ENCODE measurements around the gene PGPEP1. TPM values are rescaled to one million over a fixed set of nuclear protein-coding genes. Genes with fewer than 3 reads are reported as not detected.

The PGPEP1 gene
- total RNA-seq, 5 donors from 2014 or later (not counting 1 experiment from before 2014, with no cell fraction given) = 35.7 to 52.6 (median 45.1) TPM

DNA sequence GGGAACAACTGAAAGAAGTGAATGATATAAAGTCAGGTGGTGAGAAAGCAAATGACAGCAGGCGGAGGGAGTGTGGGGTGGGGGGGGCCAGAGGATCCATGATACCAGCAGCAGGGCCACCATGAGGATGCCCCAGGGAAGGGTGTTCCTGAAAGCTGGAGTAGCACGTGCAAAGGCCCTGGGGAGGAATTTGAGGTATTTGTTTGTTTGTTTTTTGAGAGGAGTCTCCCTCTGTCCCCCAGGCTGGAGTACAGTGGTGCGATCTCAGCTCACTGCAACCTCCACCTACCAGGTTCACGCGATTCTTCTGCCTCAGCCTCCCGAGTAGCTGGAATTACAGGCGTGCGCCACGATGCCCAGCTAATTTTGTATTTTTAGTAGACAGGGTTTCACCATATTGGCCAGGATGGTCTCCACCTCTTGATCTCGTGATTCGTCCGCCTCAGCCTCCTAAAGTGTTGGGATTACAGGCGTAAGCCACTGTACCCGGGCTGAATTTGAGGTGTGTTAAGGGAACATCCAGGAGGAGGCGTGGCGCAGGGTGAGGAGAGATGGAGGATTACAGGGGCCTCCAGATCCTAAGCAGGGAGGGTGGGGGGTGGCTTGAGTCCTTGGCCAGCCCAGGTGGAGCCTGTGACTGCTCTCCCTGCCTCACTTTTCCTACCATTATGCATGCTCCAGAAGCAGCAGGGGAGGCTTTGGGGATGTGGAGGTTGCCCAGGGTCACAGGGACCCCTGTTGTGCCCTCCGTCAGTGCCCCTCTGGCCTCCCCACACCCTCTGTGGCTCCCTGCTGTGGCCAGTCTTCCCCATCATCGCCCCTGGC lies 46.5 kb upstream of the PGPEP1 start:
- no peaks in the 10 kb centered on the region for H3K9me3 ChIP-seq
- H3K4me3 ChIP-seq (ENCODE audit: control insufficient read depth in 1 of 2, extremely low read depth in 1 of 2, low read length in 1 of 2) = peak overlapping the region in 1 of 2 donors; percentile 94
- ATAC-seq (replicated peaks in 1 of 4) (no peak), DNase-seq (peak in 1 of 35 experiments; percentile 11)
- POLR2A ChIA-PET = interaction anchor here (1.0 to 4.5 kb wide), 3 partner anchors 12 to 14 kb away, joined by 13 to 95 read pairs (median 28); partner anchors contain the start of gene JUND (in 2 of the 2)
- Mint-ChIP-seq H3K36me3 (no peaks in the 10 kb centered on the region), H3K27ac (peak overlapping the region; percentile 91 to 92), H3K27me3 (no peaks in the 10 kb centered on the region), H3K4me3 (peak overlapping the region; percentile 86 to 89 (median 89)), H3K9me3 (no peaks in the 10 kb centered on the region), H3K4me1 (peaks cover 49 to 69% (median 54%) of the 10 kb centered on the region in 3 donors)
- peaks cover 14 to 64% of the 10 kb centered on the region in 2 experiments for H3K4me1 ChIP-seq (ENCODE audit: control insufficient read depth in 1 of 2, extremely low read depth in 1 of 2, insufficient read depth in 2 of 2, low read length in 2 of 2)
- WGBS (ENCODE audit: insufficient coverage) = 75% methylated on average over 7 of the region's 18 CpGs
- H3K36me3 ChIP-seq (ENCODE audit: control insufficient read depth in 2 of 2, extremely low read depth in 1 of 2, insufficient read depth in 1 of 2, low read length in 1 of 2) = no peaks in the 10 kb centered on the region
- no peaks in the 10 kb centered on the region for H3K27me3 ChIP-seq (replicated peaks in 1 of 2; ENCODE audit: control insufficient read depth in 2 of 2, extremely low read depth in 1 of 2, insufficient read depth in 2 of 2, low read length in 1 of 2)
- CTCF ChIA-PET = interaction anchor here in 1 of 2 donors (0.9 to 2.4 kb wide), 2 partner anchors 11 to 12 kb away, joined by 3 to 15 read pairs; partner anchors contain the start of gene JUND
- H3K27ac ChIP-seq (ENCODE audit: low read length) = peak overlapping the region; percentile 100

DNA sequence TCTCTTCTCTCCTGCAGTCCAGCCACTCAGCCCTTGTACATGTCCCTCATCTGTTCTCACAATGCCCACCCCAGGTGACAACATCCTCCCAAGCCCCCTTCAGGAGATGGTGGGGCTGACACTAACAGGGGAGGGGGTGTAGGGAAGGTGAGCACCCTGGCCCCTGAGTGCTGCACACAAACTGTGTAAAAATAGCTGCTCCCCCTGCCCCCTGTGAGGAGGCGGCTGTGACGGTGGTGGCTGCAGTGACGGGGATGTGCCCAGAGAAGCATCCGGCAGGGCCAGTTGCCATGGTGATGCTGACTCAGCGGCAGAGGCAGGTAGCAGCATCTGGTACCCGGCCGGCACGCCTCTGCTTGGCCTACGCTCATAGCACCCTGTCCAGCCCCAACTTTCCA lies 45.9 kb upstream of the PGPEP1 start:
- ATAC-seq (replicated peaks in 1 of 4) (peak; percentile 62 to 73 (median 70)), DNase-seq (peak in 34 of 35 experiments; percentile 78 to 96 (median 88))
- peak overlapping the region; percentile 100 for H3K27ac ChIP-seq (ENCODE audit: low read length)
- ChIA-PET POLR2A (interaction anchor here (1.0 to 2.8 kb wide), 2 partner anchors 13 kb away, joined by 13 to 28 read pairs; partner anchors contain the start of gene JUND (in 2 of the 2)), CTCF (no interaction called here)
- H3K9me3 ChIP-seq = no peaks in the 10 kb centered on the region
- Mint-ChIP-seq H3K27ac (peak overlapping the region; percentile 87 to 89), H3K4me1 (peaks cover 47 to 70% (median 50%) of the 10 kb centered on the region in 3 donors), H3K4me3 (peak overlapping the region; percentile 29 to 89 (median 49)), H3K36me3 (no peaks in the 10 kb centered on the region), H3K27me3 (no peaks in the 10 kb centered on the region), H3K9me3 (no peaks in the 10 kb centered on the region)
- WGBS (ENCODE audit: insufficient coverage) = 0% methylated on average over 3 of the region's 9 CpGs
- H3K27me3 ChIP-seq (replicated peaks in 1 of 2; ENCODE audit: control insufficient read depth in 2 of 2, extremely low read depth in 1 of 2, insufficient read depth in 2 of 2, low read length in 1 of 2) = no peaks in the 10 kb centered on the region
- no peak overlapping the region for H3K4me3 ChIP-seq (ENCODE audit: control insufficient read depth in 1 of 2, extremely low read depth in 1 of 2, low read length in 1 of 2)
- peaks cover 14 to 58% of the 10 kb centered on the region in 2 experiments for H3K4me1 ChIP-seq (ENCODE audit: control insufficient read depth in 1 of 2, extremely low read depth in 1 of 2, insufficient read depth in 2 of 2, low read length in 2 of 2)
- H3K36me3 ChIP-seq (ENCODE audit: control insufficient read depth in 2 of 2, extremely low read depth in 1 of 2, insufficient read depth in 1 of 2, low read length in 1 of 2) = no peaks in the 10 kb centered on the region

DNA sequence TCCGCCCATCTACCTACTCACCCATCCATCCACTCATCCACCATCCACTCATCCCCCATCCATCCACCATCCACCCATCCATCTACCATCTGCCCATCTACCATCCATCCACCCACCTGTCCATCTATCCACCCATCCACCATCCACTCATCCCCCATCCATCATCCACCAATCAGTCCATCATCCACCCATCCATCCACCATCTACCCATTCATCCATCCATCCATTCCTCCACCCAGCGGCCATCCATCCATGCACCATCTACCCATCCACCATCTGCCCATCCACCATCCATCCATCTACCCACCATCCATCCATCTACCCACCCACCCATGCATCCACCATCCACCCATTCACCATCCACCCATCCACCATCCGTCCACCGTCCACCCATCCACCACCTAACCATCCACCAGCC lies 45.4 kb upstream of the PGPEP1 start:
- Mint-ChIP-seq H3K27me3 (no peaks in the 10 kb centered on the region), H3K36me3 (no peaks in the 10 kb centered on the region), H3K4me1 (peaks cover 41 to 64% (median 45%) of the 10 kb centered on the region in 3 donors), H3K27ac (peak overlapping the region; percentile 87 to 89), H3K9me3 (no peaks in the 10 kb centered on the region), H3K4me3 (peak overlapping the region in 1 of 3 donors; percentile 89)
- Histone ChIP-seq H3K36me3 (ENCODE audit: control insufficient read depth in 2 of 2, extremely low read depth in 1 of 2, insufficient read depth in 1 of 2, low read length in 1 of 2) (no peaks in the 10 kb centered on the region), H3K27ac (ENCODE audit: low read length) (peak overlapping the region; percentile 100), H3K4me3 (ENCODE audit: control insufficient read depth in 1 of 2, extremely low read depth in 1 of 2, low read length in 1 of 2) (no peak overlapping the region), H3K27me3 (replicated peaks in 1 of 2; ENCODE audit: control insufficient read depth in 2 of 2, extremely low read depth in 1 of 2, insufficient read depth in 2 of 2, low read length in 1 of 2) (no peaks in the 10 kb centered on the region), H3K4me1 (ENCODE audit: control insufficient read depth in 1 of 2, extremely low read depth in 1 of 2, insufficient read depth in 2 of 2, low read length in 2 of 2) (peaks cover 10 to 52% of the 10 kb centered on the region in 2 experiments), H3K9me3 (no peaks in the 10 kb centered on the region)
- POLR2A ChIA-PET = interaction anchor here in 1 of 2 donors (1.0 kb wide), 1 partner anchor 14 kb away, joined by 13 read pairs; the partner anchor contains the start of gene JUND
- WGBS (ENCODE audit: insufficient coverage) = 77% methylated on average over 4 of the region's 4 CpGs
- no peak for DNase-seq
- no peak for ATAC-seq (replicated peaks in 1 of 4)
- CTCF ChIA-PET = no interaction called here

DNA sequence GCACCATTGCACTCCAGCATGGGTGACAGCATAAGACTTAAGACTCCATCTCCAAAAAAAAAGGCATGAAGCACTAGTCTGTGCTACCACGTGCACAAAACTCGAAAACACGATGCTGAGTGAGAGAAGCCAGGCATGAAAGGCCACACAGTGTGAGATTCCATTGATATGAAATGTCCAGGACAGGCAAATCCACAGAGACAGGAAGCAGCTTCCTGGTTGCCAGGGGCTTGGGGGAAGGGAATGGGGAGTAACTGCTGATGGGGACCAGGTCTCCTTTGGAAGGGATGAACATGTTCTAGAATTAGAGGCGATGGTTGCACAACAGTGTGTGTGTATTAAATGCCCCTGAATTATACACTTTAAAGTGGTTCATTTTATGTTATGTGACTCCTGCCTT lies 43.1 kb upstream of the PGPEP1 start:
- H3K9me3 Mint-ChIP-seq = no peaks in the 10 kb centered on the region
- ChIA-PET CTCF (no interaction called here), POLR2A (no interaction called here)
- H3K27me3 Mint-ChIP-seq = no peaks in the 10 kb centered on the region
- ATAC-seq (replicated peaks in 1 of 4) (no peak), DNase-seq (no peak)
- no peak overlapping the region for H3K4me3 ChIP-seq (ENCODE audit: control insufficient read depth in 1 of 2, extremely low read depth in 1 of 2, low read length in 1 of 2)
- H3K27me3 ChIP-seq (replicated peaks in 1 of 2; ENCODE audit: control insufficient read depth in 2 of 2, extremely low read depth in 1 of 2, insufficient read depth in 2 of 2, low read length in 1 of 2) = no peaks in the 10 kb centered on the region
- no peaks in the 10 kb centered on the region for H3K36me3 Mint-ChIP-seq
- H3K4me1 Mint-ChIP-seq = peaks cover 27 to 52% (median 34%) of the 10 kb centered on the region in 3 donors
- H3K4me1 ChIP-seq (ENCODE audit: control insufficient read depth in 1 of 2, extremely low read depth in 1 of 2, insufficient read depth in 2 of 2, low read length in 2 of 2) = peaks cover 2 to 40% of the 10 kb centered on the region in 2 experiments
- H3K4me3 Mint-ChIP-seq = peak overlapping the region in 1 of 3 donors; percentile 24
- no peak overlapping the region for H3K27ac ChIP-seq (ENCODE audit: low read length)
- no peaks in the 10 kb centered on the region for H3K36me3 ChIP-seq (ENCODE audit: control insufficient read depth in 2 of 2, extremely low read depth in 1 of 2, insufficient read depth in 1 of 2, low read length in 1 of 2)
- H3K9me3 ChIP-seq = no peaks in the 10 kb centered on the region
- WGBS (ENCODE audit: insufficient coverage) = 90% methylated on average over 3 of the region's 4 CpGs
- peak overlapping the region in 1 of 2 donors; percentile 55 for H3K27ac Mint-ChIP-seq

DNA sequence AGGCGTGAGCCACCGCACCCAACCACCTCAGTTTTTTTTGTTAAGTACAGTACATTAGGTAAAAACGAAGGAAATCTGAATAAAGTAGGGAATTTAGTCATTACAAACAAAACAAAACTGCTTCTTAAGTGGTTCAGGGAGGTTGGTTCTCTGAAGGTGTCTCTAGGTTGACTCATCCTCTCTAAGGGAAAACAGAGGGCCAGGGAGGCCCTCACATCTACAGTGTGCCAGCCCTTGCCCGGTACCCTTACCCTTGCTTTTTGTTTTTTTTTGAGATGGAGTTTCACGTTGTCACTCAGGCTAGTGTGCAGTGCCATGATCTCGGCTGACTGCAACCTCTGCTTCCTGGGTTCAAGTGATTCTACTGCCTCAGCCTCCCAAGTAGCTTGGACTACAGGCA lies 41.8 kb upstream of the PGPEP1 start:
- POLR2A ChIA-PET = interaction anchor here in 1 of 2 donors (0.6 kb wide), 1 partner anchor 22 kb away, joined by 3 read pairs; no protein-coding TSS in a partner anchor
- no peaks in the 10 kb centered on the region for H3K9me3 ChIP-seq
- H3K4me3 Mint-ChIP-seq = no peak overlapping the region
- peaks cover 24 to 46% (median 31%) of the 10 kb centered on the region in 3 donors for H3K4me1 Mint-ChIP-seq
- ATAC-seq (replicated peaks in 1 of 4) (no peak), DNase-seq (no peak)
- no peaks in the 10 kb centered on the region for H3K36me3 ChIP-seq (ENCODE audit: control insufficient read depth in 2 of 2, extremely low read depth in 1 of 2, insufficient read depth in 1 of 2, low read length in 1 of 2)
- WGBS (ENCODE audit: insufficient coverage) = 35% methylated on average over 3 of the region's 6 CpGs
- no peak overlapping the region for H3K4me3 ChIP-seq (ENCODE audit: control insufficient read depth in 1 of 2, extremely low read depth in 1 of 2, low read length in 1 of 2)
- H3K27me3 ChIP-seq (replicated peaks in 1 of 2; ENCODE audit: control insufficient read depth in 2 of 2, extremely low read depth in 1 of 2, insufficient read depth in 2 of 2, low read length in 1 of 2) = no peaks in the 10 kb centered on the region
- peaks cover 4 to 40% of the 10 kb centered on the region in 2 experiments for H3K4me1 ChIP-seq (ENCODE audit: control insufficient read depth in 1 of 2, extremely low read depth in 1 of 2, insufficient read depth in 2 of 2, low read length in 2 of 2)
- no peaks in the 10 kb centered on the region for H3K9me3 Mint-ChIP-seq
- peak overlapping the region; percentile 46 to 52 for H3K27ac Mint-ChIP-seq
- H3K27ac ChIP-seq (ENCODE audit: low read length) = no peak overlapping the region
- CTCF ChIA-PET = no interaction called here
- no peaks in the 10 kb centered on the region for H3K36me3 Mint-ChIP-seq
- H3K27me3 Mint-ChIP-seq = no peaks in the 10 kb centered on the region

DNA sequence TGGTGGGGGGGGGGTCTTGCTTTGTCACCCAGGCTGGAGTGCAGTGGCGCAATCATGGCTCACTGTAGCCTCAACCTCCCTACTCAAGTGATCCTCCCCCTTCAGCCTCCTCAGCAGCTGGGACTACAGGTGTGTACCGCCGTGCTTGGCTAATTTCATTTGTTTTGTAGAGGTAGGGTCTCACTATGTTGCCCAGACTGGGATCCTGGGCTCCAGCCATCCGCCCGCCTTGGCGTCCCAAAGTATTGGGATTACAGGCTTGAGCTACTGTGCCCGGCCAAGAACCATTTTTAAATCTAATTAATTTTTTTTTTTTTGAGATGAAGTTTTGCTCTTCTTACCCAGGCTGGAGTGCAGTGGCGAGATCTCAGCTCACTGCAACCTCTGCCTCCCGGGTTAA lies 40.7 kb upstream of the PGPEP1 start:
- Mint-ChIP-seq H3K4me1 (peaks cover 24 to 45% (median 30%) of the 10 kb centered on the region in 3 donors), H3K4me3 (no peak overlapping the region), H3K27me3 (no peaks in the 10 kb centered on the region), H3K36me3 (no peaks in the 10 kb centered on the region), H3K27ac (peak overlapping the region in 1 of 2 donors; percentile 43), H3K9me3 (no peaks in the 10 kb centered on the region)
- Histone ChIP-seq H3K36me3 (ENCODE audit: control insufficient read depth in 2 of 2, extremely low read depth in 1 of 2, insufficient read depth in 1 of 2, low read length in 1 of 2) (no peaks in the 10 kb centered on the region), H3K27me3 (replicated peaks in 1 of 2; ENCODE audit: control insufficient read depth in 2 of 2, extremely low read depth in 1 of 2, insufficient read depth in 2 of 2, low read length in 1 of 2) (no peaks in the 10 kb centered on the region), H3K9me3 (no peaks in the 10 kb centered on the region), H3K4me3 (ENCODE audit: control insufficient read depth in 1 of 2, extremely low read depth in 1 of 2, low read length in 1 of 2) (no peak overlapping the region), H3K4me1 (ENCODE audit: control insufficient read depth in 1 of 2, extremely low read depth in 1 of 2, insufficient read depth in 2 of 2, low read length in 2 of 2) (peaks cover 4 to 39% of the 10 kb centered on the region in 2 experiments), H3K27ac (ENCODE audit: low read length) (no peak overlapping the region)
- no peak for ATAC-seq (replicated peaks in 1 of 4)
- DNase-seq = no peak
- ChIA-PET POLR2A (no interaction called here), CTCF (no interaction called here)
- WGBS (ENCODE audit: insufficient coverage) = 92% methylated on average over 2 of the region's 9 CpGs
